ENCODE results near the gene CCDC192.

The CCDC192 gene

DNA sequence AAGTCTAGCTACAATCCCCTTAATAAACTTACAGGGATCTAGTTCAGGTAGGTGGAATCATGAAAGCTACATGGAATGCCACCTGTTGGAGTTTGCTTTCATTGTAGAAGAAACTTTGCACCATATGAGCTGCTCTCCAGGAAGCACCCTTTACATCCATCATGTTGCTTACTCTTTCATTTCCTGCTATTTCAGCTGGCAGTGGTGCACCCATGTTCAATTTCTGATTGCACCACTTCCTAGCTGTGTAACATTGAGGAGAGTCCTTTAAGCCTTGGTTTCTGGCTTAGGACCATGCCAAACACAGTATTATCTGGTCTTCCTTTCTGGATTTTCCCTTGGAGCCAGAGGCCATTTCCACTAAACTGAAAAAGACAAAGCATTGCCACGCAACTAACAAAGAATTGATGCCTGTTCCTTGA, 257.1 kb downstream of the CCDC192 start:
- Histone ChIP-seq H3K27me3 (replicated peaks; ENCODE audit: control insufficient read depth, insufficient read depth, low read length) (no peaks in the 10 kb centered on the region), H3K4me3 (replicated peaks; ENCODE audit: low read depth, low read length) (no peak overlapping the region), H3K36me3 (ENCODE audit: control insufficient read depth, insufficient read depth, low read length) (no peaks in the 10 kb centered on the region)
- DNase-seq (ENCODE audit: extremely low read depth, insufficient read length): no peak
- TF ChIP-seq, protein P1, sequence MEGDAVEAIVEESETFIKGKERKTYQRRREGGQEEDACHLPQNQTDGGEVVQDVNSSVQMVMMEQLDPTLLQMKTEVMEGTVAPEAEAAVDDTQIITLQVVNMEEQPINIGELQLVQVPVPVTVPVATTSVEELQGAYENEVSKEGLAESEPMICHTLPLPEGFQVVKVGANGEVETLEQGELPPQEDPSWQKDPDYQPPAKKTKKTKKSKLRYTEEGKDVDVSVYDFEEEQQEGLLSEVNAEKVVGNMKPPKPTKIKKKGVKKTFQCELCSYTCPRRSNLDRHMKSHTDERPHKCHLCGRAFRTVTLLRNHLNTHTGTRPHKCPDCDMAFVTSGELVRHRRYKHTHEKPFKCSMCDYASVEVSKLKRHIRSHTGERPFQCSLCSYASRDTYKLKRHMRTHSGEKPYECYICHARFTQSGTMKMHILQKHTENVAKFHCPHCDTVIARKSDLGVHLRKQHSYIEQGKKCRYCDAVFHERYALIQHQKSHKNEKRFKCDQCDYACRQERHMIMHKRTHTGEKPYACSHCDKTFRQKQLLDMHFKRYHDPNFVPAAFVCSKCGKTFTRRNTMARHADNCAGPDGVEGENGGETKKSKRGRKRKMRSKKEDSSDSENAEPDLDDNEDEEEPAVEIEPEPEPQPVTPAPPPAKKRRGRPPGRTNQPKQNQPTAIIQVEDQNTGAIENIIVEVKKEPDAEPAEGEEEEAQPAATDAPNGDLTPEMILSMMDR (IDR thresholded peaks at IDR 0.05; ENCODE audit: insufficient read depth, low read length, poor library complexity, severe bottlenecking): no peak

DNA sequence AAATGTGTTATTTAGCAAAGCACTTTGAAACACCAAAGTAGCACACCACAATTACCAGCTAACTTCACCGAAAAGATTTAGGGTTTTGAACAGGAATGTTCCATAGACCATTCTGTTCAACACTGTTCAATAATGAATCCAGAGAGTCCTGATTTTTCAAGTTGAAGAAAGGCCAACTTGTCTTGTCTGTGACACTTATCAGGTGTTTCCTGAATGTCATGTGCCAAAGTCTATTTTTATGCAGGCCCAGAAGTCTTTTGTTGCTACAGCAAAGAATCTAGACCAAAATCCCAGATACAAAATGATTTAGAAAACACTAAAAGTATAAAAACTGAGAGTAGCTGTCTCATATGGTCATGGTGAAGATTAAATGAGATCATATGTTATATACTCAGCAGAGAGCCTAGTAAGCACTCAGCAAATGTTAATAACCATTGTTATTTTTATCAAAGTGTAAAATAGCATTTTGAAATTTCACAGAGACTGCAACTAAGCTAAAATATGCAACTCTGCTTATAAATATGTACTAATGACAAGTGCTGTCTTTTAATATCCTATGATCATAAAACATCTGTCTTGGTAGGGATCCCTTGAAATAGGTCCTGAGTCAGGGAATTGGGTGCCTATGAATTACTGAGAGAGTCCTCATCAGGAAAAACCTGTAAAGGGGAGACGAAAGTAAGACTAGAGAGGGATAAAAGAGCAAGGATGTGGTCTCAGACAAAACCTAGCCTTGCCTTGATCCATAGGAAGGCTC, 258.0 kb downstream of the CCDC192 start:
- no peak for DNase-seq (ENCODE audit: extremely low read depth, insufficient read length)

DNA sequence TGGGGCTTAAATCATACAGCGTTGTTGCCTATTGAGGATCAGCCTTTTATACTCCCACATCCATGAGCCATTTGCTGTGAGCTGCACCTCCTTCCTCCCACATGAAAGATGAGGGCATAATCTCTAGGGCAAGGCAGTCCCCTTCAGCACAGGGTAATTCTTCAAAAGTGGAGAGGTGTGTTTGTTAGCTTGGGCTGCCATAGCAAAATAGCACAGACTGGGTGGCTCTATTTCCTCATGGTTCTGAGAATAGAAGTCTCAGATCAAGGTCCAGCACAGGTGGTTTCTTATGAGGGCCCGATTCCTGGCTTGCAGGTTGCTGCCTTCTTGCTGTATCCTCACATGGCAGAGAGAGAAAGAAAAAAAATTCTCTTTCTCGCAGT, 258.6 kb downstream of the CCDC192 start:
- Histone ChIP-seq H3K36me3 (ENCODE audit: control insufficient read depth, insufficient read depth, low read length) (peaks cover 2% of the 10 kb centered on the region), H3K27me3 (replicated peaks; ENCODE audit: control insufficient read depth, insufficient read depth, low read length) (no peaks in the 10 kb centered on the region), H3K4me3 (replicated peaks; ENCODE audit: low read depth, low read length) (no peak overlapping the region)
- no peak for DNase-seq (ENCODE audit: extremely low read depth, insufficient read length)
- TF ChIP-seq, protein P1 (IDR thresholded peaks at IDR 0.05; ENCODE audit: insufficient read depth, low read length, poor library complexity, severe bottlenecking): no peak

More for the DNA sequence above, 258.0 kb downstream of the CCDC192 start:
- TF ChIP-seq, protein P1 (IDR thresholded peaks at IDR 0.05; ENCODE audit: insufficient read depth, low read length, poor library complexity, severe bottlenecking): no peak
- H3K27me3 ChIP-seq (replicated peaks; ENCODE audit: control insufficient read depth, insufficient read depth, low read length): no peaks in the 10 kb centered on the region
- H3K4me3 ChIP-seq (replicated peaks; ENCODE audit: low read depth, low read length): no peak overlapping the region
- peaks cover 2% of the 10 kb centered on the region for H3K36me3 ChIP-seq (ENCODE audit: control insufficient read depth, insufficient read depth, low read length)

DNA sequence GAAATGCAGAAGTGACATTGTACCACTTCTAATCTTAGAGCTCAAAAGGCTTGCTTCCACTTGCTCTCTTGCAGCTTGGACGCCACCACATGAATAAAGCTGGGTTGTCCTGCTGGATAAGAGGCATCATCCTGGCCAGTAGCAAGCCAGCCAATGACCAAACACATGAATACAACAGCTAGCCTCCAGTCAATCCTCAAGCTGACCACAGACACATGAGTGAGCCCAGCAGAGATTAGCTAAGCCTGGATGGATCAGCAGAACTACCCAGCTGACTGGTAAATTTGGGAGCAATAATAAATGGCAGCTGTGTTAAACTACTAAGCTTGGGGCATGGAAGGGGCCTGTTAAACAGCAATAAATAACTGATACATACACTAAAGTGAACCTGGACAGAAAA, 259.3 kb downstream of the CCDC192 start:
- TF ChIP-seq, protein P1 (IDR thresholded peaks at IDR 0.05; ENCODE audit: insufficient read depth, low read length, poor library complexity, severe bottlenecking): no peak
- H3K36me3 ChIP-seq (ENCODE audit: control insufficient read depth, insufficient read depth, low read length): peaks cover 2% of the 10 kb centered on the region
- no peaks in the 10 kb centered on the region for H3K27me3 ChIP-seq (replicated peaks; ENCODE audit: control insufficient read depth, insufficient read depth, low read length)
- no peak for DNase-seq (ENCODE audit: extremely low read depth, insufficient read length)
- no peak overlapping the region for H3K4me3 ChIP-seq (replicated peaks; ENCODE audit: low read depth, low read length)

DNA sequence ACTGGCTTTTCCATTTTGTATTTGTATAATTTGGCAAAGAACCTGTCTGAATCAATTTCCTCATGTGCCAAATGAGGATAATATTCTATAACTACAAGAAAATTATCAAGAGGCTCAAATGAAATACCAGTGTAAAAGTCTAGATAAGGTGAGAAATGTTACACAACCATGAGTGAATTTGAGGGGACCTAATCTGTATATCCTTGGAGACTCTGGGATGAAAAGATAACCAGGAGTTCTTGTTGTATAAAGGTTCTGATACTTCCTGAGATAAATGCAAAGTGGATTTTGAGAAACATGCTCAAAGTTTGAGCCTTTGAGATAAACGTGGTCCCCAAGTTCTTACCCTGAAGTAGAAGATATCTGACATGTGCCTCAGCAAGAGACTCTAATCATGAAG, 260.0 kb downstream of the CCDC192 start:
- TF ChIP-seq, protein P1 (IDR thresholded peaks at IDR 0.05; ENCODE audit: insufficient read depth, low read length, poor library complexity, severe bottlenecking): no peak
- Histone ChIP-seq H3K36me3 (ENCODE audit: control insufficient read depth, insufficient read depth, low read length) (peaks cover 2% of the 10 kb centered on the region), H3K4me3 (replicated peaks; ENCODE audit: low read depth, low read length) (no peak overlapping the region), H3K27me3 (replicated peaks; ENCODE audit: control insufficient read depth, insufficient read depth, low read length) (no peaks in the 10 kb centered on the region)
- no peak for DNase-seq (ENCODE audit: extremely low read depth, insufficient read length)

Data from GM06990 (cell line).